HG03432 (cell line): ENCODE data around the gene ARHGAP26.

Experiments
- ATAC-seq: cut with Tn5 transposase; IDR thresholded peaks from one replicate; pipeline ENCODE4 v1.9.1; 2021; ENCODE audit warnings: mild to moderate bottlenecking, moderate library complexity; ENCODE audit not compliant: unreplicated experiment

ARHGAP26 gene

DNA sequence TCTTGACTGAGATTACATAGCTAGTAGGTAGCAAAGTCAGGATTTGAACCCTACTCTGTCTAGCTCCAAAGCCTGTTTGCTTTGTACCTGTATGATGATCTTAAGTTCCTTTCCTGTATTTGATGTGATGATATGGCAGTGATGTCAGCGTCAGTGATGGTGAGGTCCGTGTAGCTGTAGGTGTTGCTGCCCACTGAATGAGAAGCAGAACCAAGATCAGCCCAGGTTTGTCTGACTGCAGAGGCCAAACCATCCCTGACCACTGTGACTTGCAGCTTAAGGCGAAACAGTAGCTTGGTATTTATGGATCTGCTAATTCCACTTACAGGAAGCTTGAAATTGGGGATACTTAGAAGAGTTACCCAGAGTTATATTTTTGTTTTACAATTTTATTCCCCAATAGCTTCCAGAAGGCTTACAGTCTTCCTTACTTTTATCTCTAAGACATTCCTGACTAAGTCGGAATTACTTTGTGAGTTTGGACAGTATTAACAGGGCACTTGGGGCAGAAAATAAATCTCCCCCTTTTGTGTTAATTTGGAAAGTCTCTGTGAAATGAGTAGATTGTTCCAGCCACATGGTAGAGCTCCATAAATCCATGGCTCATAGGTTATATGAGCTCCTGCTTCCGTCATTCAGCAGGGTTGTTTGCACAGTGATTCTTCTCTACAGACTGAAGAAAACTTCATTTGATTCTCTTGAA lies 359.9 kb downstream of the ARHGAP26 start:
- no peak for ATAC-seq

- ATAC-seq: no peak
Measured at GRCh38 chr5:143130613-143131305, 360.6 kb downstream of the ARHGAP26 start.

GRCh38 chr5:143131972-143132371 lies 361.8 kb downstream of the ARHGAP26 start:
- ATAC-seq: no peak

DNA sequence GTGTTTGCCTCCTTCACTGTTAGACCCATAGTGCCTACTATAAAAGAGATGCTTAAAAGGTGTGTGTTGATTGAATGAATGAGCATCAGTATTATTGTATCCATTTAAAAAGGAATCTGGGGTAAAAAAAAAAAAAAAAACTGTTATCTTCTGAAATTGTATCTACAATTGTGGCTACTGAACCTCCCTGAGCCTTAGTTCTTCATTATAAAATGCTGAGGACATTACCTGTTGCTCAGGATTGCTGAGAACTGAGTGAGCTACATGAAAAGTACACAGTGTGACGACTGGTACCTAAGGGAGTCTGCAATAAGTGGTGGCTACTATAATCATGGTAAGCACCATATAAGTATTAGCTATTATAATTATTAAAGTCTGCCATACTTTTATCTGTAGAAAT lies 362.6 kb downstream of the ARHGAP26 start:
- no peak for ATAC-seq

- ATAC-seq: no peak
Measured at GRCh38 chr5:143133721-143134120, 363.5 kb downstream of the ARHGAP26 start.

DNA sequence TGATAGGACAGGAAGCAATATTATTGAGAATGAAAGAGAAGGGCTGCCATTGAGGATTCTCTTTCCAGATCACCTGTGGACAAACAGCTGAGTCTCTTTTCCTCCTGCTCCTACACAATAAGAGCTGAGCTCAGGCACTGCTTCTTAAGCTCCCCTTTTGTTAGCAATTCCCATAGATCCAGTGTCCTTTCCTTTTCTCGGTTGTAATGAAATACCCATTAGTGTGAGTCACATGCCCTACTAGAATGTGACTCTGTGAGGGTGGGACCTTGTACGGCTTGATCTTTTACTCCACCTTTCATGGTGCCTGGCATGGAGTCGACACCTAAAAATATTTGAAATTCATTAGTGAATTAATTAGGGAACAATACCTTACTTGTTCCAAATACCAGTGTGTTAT lies 364.1 kb downstream of the ARHGAP26 start:
- no peak for ATAC-seq

GRCh38 chr5:143134900-143135299 lies 364.7 kb downstream of the ARHGAP26 start:
- ATAC-seq: peak; percentile 89

DNA sequence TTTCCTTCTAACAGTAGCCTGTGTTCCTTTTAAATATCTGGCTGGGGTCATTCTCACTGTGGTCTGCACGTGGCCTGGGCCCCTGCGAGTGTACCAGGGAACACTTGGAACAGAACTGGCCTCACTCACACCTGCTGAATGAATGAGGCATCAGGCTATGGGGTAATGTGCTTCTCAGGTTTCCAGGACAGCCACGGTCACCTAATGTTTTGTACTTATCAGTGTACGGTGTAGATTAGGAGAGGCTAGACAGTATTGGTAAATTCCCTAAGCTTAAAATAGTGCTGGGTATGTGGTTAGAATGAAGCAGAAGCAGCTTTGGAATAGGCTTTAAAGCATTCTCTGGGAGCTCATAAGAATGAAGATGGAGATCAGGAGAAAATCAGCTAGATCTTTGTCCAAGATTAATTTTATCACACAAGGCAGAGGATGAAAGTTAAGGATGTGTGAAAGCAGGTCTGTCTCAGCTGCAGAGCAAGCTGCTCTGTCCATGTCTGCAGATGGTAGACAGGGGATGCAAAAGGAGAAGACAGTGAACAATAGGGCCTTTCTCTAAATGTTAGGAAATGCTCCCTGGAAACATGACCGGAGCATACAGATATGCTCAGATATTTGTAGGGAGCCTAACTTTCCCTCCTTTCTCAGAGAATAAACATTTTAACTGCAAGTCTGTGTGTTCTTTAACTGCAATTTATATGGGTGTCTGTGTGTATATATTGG lies 365.8 kb downstream of the ARHGAP26 start:
- ATAC-seq: no peak

GRCh38 chr5:143138839-143139238 lies 368.7 kb downstream of the ARHGAP26 start:
- ATAC-seq: no peak

DNA sequence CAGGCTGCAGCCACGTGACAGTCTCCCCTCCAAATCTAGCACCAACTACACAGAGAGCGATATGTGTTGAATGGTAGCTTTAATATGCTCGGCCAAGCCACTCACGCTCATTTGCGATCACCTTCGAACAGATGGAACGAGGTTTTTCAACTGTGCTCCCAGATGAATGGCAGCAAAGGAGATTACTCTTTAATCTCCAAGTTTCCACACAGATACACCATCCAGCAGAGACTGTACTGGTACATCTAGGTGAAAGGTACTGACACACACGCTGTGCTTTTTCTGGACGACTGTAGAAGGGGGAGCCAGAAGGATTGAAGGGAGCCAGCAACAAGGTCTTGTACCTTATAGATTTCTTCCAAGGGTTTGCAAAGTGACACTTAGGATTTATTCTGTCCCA lies 369.4 kb downstream of the ARHGAP26 start:
- ATAC-seq: no peak

- ATAC-seq: no peak
Measured at GRCh38 chr5:143140492-143141203, 370.5 kb downstream of the ARHGAP26 start.

DNA sequence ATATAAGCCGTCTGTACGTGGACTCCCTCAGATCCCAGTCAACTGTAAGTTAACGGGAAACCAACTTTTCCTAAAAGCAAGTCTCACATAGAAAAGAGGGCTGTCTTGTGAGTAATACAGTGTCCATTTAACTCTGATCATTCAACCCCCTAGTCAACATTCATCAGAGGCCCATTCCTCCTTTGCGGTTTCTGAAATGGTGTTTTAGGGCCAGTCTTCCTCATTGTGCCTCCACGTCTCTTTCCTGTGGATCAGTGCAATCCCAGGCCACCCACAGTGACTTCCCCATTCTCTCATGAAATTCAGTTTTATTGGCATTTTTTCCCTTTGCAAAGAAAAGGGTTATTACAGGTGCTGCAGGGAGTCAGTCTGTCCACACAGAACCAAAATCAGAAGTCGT lies 371.5 kb downstream of the ARHGAP26 start:
- ATAC-seq: no peak

DNA sequence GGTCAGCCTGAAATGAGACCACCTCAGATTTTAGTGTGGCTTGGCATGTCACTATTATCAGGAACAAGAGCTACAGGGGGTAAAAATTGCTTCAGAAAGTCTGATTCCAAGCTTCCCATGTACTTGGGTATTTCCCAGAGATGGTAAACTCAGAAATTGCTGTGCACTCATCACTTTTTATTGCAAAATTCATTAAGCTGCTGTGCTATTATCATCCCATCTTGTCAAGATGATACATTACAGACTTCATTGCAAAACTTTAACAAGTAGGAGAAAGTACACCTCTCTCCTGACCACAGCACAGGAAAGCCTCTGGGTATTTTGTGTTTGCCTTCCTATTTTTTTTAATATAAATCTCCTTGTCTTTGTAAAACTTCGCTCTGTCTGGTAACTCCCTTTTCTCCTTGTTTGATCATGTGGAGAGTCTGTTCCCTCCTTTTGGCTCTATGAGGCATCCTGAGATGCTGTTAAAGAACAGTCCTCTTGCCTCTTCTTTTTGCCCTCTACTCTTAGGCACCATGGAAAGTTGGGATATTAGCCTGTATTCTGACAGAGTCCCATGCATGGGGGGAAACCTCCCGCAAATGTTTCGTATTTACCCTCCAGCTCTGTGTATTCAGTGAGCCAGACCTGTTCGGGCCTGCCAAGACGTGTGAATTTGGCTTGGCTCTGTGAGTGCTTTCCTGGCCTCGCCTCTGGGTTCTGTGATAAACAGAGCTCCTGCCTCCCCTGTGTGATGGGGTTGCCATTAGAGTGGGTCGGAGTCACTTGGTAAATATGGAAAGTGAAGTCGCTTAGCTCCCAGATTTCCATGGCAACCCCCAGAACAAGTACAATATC lies 372.6 kb downstream of the ARHGAP26 start:
- no peak for ATAC-seq

- no peak for ATAC-seq
Measured at GRCh38 chr5:143143973-143144372, 373.8 kb downstream of the ARHGAP26 start.

DNA sequence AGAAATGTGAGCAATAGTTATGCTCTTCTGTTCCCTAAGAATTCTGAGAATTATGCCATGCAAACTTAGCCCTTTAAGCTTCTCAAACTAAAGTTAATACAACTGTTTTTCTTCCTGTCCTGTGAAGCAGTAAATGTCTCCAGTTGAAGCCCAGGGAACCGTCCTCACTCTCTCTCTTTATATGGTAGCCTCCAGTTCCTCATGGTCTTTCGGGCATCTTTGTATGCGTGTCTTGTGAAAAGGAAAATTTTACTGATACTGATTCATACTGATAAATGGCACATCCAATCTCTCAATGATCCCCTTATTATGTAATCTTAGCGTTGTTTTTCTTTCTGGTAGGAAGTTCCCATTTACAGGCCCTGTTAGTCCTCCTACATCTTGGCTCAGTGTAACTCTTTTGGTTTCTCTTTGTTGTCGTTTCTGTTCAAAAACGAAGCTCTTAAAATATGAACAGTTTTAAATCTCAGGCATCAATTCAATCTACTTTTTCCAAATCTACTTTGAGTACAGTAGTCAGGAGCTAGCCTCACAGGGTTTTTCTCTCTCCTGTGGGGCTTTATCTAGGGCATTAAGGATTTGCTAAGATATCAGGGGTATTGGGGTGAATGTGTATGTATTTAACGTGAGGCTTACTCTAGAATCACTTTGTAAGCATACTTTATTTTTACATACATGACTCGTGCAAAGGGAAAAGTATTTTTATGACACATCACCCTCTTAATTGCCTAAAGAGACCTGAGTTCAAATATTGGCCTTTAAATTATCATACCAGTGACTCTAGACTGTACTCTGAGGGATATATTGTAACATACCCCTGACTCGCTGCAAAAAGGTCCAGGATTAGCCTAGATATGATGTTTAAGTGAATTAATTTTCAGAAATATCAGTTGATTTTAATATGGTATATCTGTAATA lies 375.3 kb downstream of the ARHGAP26 start:
- no peak for ATAC-seq

DNA sequence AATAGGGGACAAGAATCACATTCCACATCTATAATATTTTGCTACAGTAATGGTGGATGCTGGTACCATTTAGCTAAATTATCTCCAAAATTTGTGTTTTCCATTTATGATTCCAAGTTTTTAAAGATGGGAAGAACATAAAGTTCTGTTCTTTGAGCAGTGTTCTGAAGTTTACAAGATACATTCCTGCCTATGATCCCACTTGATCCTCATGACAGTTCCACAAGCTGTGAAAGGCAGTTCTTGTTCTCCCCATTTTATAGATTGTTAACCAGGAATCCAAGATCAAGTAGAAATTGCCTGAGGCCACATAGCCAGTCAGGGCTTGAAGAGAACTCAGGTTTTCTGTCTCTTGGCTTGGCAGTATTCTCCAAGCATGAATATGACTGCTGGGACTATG lies 376.0 kb downstream of the ARHGAP26 start:
- ATAC-seq: no peak

DNA sequence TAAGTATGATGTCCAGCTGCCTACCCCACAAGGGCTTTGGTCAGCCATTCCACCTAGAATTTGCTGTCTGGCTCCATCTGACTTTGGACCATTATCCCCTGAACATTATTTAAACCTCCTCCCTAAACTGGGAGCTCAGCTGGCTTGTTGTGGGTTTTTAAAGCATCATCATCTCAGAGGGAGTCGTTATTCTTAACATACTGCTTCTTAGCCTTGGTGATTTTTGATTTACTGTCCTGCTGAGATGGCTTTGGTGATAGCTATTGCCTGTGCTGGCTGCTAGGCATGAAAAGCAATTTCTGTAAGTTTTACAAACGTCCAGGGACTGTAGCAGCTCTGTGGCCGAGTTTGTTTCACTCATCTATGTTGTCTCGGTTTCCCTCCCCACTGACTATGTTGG lies 377.2 kb downstream of the ARHGAP26 start:
- no peak for ATAC-seq

GRCh38 chr5:143147902-143148301 lies 377.7 kb downstream of the ARHGAP26 start:
- ATAC-seq: no peak

DNA sequence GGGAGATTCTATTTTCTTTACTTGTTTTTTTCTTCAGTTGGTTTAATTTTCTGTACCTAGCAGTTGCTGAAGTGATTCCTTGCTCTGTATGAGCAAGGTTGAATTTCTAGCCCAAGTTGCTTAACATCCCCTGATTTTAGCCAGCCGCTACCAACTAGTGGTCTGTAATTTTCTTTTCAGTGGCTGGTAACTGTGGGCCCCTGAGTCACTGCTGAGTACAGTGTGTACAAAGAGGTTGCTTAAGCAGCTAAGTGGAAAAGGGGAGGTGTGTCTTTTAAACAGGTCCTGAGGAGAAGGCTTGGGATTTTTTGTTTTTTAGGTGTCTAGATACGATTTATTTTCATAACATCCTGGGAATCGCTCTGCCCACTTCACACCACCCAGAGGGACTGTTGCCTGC lies 378.6 kb downstream of the ARHGAP26 start:
- no peak for ATAC-seq
